HG02678 (cell line): ENCODE measurements around the gene UBAP1.
"Not testable (repeated sequence)": the region's sequence is repeated elsewhere in the genome, so short reads cannot be mapped to it uniquely, and the experiment has no call there.

Experiments
- ATAC-seq: cut with Tn5 transposase; IDR thresholded peaks from one replicate; pipeline ENCODE4 v1.9.1; 2021; ENCODE audit warnings: mild to moderate bottlenecking, moderate library complexity; ENCODE audit not compliant: unreplicated experiment

Gene UBAP1

DNA sequence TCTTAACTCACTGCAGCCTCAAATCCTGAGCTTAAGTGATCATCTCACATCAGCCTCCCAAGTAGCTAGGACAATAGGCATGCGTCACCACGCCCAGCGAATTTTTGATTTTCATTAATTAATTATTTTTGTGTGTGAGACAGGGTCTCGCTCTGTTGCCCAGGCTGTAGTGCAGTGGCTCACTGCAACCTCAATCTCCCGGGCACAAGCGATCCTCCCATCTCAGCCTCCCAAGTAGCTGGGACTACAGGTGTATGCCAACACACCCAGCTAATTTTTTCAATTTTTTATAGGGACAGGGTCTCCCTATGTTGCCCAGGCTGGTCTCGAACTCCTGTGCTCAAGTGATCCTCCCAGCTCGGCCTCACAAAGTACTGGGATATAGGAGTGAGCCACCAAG is 41.4 kb downstream of the UBAP1 start:
- ATAC-seq, result no peak

DNA sequence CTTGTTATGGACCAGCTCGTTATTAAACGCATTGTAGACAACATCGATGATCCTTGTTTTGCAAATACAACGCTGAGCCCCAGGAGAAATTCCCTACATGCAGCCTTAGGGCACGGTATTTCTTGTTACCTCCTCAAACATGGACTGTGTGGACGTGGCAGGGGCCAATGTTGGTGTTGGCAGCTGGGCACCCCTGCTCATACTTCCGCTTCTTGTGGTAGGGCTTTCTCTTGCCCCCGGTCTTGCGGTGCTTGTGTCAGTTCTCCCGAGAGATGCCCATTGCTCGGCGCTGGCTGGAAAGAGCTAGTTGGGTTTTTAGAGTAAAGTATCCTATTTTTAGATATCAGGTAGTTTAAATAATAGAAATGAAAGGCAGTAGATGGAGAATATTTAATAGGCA is 45.5 kb downstream of the UBAP1 start:
- ATAC-seq, result no peak

DNA sequence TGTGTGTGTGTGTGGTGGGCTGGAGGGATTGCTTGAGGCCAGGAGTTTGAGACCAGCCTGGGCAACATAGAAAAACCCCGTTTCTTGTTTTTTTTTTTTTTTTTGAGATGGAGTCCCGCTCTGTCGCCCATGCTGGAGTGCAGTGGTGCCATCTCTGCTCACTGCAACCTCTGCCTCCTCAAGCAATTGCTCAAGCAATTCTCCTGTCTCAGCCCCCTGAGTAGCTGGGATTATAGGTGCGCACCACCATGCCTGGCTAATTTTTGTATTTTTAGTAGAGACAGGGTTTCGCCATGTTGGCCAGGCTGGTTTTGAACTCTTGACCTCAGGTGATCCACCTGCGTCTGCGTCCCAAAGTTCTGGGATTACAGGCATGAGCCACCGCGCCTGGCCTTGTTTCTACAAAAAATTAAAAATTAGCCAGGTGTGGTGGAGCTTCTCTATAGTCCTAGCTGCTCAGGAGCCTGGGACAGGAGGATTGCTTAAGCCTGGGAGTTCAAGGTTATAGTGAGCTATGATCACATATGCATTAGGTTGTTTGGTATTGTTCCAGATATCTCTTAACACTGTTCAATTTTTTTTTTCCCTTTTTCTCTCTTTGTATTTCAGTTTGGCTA is 47.4 kb downstream of the UBAP1 start:
- ATAC-seq, result not testable (repeated sequence)

DNA sequence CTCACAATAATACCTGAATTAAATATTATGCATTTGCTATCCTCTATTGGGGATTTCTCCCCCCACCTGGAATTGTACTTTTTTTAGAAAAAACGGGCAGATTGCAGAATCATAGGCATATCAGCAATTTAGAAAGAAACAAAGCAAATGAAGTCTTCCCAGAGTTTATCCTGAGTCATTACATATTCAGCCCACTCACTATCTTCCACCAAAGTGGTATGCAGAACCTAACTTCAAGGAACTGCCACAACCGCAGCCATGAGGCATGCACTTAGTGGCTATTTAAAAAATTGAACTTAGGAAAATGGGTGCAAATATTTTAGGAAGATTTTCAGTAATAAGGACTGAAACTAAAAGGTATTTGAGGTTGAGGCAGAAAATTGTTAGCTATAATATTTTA is 48.6 kb downstream of the UBAP1 start:
- no peak for ATAC-seq

DNA sequence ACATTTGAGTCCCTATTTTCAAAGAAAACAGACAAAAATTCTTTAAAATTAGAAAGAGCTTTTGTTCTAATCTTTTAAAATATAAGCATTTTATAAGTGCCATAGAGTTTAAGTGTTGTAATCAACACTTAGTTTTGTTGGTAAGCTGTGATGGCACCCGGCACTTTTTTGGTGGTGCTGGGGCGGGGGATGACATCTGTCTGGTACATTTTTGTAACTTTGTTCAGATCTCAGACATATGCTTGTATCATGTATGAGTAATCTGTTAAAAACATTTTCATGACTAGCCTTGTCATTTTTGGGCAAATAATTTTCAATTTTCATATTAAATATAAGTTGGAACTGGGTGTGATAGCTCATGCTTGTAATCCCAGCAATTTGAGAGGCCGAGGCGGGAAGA is 51.7 kb downstream of the UBAP1 start:
- no peak for ATAC-seq

DNA sequence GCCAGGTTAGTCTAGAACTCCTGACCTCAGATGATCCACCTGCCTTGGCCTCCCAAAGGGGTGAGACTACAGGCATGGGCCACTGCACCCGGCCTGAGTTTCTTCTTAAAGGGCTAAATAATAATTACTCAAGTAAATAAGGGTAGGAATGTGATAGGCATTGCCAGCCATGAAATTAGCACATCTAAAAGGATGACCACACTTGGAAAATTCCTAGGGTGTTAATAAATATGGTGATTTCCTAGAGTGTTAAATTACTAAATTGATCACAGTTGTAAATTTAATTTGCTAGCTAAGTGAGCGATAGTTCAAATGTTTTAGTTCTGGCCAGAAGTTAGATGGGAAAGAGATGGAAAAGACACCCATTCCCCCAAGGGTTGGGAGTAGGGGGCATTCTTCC is 53.4 kb downstream of the UBAP1 start:
- ATAC-seq, result no peak

DNA sequence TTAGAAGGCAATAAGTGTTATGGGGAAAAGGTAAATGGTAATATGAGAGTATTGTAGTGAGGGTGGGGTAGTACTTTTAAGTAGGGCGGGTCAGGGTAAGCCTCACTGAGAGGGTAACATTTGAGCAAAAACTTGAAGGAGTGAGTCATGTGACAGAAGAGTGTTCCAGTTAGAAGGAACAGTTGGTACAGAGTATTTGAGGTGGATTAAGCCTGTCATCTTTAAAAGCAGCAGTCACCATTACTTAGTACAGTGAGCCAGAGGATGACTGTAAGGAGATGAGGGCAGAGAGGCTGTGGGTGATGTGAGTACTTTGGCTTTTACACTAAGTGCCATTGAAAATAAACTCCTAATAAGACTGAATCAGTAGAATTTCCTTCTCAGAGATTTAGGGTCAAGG is 54.8 kb downstream of the UBAP1 start:
- ATAC-seq, result no peak

DNA sequence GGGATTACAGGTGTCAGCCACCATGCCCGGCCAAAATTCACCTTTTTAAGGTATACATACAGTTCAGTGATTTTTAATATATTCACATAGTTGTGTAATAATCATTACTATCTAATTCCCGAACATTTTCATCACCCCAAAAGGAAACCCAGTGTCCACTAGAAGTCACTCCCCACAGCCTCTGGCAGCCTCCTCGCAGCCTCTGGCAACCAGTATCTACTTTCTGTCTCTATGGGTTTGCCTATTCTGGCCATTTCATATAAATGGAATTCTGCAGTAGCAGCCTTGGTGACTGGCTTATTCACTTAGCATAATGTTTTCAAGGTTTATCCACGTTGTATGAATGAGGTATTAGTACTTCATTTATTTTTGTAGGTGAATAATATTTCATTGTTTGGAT is 59.0 kb downstream of the UBAP1 start:
- no peak for ATAC-seq

DNA sequence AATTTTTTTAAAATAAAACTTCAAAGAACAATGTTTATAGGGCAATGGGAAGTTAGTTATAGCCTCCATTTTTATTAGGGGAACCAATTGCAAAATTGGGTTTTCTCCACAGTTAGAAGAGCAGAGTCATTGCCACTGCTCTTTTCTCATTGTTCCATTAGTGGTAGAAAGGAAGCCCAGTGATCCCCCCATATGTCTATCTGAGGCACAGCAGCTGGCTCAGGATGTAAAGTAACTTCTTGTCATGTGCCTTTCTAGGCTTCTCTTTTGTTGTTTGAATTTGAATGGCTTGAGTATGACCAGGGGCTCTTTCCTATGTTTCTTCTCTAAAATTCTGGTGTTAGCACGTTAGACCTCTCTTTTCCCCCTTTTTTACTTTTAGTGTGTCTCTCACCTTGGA is 61.2 kb downstream of the UBAP1 start:
- no peak for ATAC-seq

DNA sequence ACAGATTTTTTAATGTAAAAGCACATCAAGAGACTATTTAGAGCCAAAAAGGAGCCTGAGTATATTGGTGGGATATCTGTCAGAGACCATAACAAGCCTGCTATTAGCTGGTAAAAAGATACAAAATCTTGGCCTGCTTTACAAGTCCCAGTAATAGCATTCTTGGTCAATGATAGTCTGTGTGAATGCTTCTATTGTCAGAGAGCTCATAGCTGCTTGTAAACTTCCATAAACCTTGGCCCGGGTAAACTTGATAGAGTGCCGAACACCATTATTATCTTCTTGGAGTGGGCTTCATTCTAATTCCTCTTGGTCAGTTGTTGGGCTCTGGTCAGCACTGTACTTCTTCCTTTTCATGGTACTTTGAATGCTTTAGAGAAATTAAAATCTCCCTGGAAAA is 64.0 kb downstream of the UBAP1 start:
- no peak for ATAC-seq

DNA sequence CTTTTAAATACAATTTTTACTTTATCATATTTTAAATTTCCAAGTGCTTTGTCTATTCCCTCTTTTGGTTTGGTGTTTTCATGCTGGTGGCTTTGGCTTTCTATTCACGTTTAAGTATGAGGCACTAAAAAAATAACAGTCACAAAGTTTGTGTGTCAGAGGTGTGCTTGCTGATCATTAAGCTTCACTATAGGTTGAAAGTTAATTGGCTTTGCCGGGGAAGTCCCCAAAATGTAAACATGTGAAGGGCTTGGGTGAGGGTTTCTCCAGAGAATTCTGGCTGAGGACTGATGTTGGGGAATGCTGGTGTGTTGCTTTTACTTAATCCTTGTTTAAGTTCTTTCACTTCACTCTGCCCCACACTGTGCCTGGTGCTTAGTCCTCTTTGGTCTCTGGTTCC is 66.4 kb downstream of the UBAP1 start:
- not testable (repeated sequence) for ATAC-seq

DNA sequence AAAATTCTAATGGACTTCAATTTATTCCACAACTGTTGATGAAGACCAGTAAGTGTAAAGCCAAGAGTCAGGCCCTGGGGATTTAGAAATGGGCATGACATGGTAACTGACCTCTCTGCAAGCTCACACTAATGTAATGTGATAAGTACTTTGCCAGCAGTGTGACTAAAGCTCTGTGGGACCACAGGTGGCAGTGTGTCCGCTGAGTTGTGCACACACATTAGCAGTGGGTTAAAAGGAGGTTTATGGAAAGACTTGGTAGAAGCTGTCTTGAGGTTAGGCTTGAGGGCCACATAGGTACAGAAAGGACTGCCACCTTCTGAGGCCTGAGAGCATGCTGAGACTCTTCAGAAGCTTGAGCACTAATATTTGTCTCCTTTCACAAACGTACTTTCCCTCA is 67.6 kb downstream of the UBAP1 start:
- no peak for ATAC-seq

DNA sequence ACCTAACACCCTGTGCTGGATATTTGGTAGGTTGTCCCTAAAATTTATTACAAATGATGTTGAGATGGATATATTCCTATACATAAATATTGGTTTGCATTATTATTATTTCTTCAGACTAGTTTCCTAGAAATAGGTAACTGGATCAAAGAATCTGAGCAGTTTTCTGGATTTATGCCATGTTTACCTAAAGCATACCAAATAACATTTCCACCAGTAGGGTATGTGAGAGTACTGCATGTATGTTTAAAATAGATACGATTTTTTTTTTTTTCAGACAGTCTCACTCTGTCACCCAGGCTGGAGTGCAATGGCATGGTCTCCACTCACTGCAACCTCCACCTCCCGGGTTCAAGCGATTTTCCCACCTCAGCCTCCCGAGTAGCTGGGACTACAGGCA is 68.9 kb downstream of the UBAP1 start:
- ATAC-seq, result not testable (repeated sequence)

DNA sequence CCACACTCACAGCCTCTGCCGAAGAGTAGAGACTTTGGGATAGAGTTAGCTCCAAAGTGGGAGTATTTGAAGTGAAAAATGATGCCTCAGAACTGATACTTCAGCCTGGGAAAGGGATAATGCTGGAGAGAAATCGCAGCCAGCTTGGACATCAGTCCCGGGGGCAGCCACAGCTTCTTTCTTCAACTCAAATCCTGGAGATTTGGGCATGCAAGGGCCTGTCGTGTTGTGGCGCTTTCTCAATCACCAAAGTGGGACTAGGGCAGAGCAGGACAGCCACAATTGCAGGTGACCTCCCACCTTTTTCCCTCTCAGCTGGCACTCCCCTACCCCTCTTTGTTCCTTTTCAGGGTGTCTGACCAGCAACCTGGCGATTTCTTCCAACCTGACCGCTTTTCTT is 70.4 kb downstream of the UBAP1 start:
- ATAC-seq, result no peak

DNA sequence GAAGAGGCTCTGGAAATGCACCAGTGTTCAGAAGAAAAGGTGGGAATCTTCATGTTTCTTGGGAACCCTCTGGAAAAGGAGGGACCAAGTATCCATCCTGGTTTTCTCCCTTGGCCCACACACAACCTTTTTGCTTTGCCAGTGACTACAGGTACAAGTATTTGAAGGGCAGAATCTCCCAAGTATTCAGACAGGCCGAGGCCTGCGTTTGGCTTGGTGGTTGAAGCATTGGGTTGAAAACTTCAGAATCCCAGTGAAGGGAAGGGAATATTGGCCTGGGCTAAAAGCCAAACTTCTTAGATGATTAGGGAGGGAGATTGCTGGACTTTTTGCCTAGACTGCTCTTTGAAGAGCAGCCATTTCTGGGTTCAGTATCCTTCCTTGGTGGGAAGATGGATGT is 71.9 kb downstream of the UBAP1 start:
- no peak for ATAC-seq

DNA sequence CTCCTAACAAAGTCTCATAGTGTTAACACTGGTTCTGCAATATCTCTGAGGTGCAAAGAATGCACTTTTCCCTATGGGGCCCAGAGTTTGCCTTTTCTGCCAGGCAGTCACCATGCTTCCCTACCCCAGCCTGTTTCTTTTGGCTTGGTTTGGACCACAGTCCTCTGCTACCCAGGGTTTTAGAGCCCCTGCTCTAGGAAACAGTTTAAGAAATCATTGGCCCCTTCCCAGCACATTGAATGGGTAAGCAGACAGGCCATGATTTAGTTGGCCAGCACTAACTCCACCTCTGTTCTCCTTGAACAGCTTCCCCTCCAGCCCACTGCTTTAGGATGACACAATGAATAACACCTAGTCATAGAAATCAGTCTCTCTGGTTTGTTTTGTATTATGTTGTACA is 73.2 kb downstream of the UBAP1 start:
- ATAC-seq, result no peak

DNA sequence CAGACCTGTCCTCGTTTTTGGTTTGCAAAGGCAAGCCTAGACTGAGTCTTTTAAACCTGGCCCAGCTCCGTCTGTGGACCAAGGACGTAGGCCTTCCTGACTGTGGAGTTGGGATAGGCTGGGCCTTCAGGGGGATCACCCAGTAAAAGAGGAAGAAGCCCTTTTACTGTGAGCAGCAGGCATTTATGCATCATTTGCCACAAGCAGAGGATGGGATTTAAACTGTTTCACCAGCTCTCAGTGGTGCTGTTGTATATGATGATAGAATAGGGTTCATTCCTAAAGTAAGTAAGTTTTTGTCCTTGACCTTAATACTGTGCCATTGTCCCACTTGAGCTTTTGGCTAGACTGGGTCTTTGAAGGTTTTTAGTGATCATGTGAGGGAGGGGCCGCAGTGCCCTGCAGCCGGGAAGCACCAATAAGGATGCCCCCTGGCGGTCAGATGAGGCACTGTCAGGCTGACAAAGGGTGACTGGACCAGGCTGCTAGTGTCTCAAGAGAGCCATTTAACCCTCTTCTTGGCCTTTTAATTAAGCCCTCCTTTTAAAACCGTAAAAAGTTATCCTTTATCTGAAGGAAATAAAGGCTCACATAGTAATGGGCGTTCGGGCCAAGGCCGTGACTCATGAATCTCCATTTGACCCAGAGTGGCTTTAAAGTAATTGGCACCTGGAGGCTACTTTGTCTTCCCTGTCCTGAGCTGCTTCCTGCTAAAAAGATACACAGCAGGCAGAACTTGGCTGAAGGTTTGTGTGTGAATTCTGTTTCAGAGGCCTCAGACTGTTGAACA is 74.0 kb downstream of the UBAP1 start:
- ATAC-seq, result peak; percentile 57

DNA sequence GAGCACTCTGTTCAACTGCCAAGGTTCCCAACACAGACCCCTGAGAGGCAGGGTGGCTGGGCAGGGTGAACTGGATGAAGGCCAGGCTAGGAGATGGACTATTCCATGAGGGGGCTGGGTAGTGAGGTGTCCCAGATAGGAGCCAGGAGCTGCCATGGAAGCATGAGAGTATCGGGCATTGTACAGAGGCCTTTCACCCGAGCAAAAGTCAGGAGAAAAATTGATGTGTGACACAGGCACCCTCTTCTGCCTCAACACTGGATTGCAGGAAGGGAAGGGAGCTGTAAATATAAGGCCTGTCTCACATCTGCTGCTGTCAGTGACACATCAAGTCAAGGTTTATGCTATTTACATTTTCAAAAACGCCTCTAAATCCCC is 74.6 kb downstream of the UBAP1 start:
- no peak for ATAC-seq

DNA sequence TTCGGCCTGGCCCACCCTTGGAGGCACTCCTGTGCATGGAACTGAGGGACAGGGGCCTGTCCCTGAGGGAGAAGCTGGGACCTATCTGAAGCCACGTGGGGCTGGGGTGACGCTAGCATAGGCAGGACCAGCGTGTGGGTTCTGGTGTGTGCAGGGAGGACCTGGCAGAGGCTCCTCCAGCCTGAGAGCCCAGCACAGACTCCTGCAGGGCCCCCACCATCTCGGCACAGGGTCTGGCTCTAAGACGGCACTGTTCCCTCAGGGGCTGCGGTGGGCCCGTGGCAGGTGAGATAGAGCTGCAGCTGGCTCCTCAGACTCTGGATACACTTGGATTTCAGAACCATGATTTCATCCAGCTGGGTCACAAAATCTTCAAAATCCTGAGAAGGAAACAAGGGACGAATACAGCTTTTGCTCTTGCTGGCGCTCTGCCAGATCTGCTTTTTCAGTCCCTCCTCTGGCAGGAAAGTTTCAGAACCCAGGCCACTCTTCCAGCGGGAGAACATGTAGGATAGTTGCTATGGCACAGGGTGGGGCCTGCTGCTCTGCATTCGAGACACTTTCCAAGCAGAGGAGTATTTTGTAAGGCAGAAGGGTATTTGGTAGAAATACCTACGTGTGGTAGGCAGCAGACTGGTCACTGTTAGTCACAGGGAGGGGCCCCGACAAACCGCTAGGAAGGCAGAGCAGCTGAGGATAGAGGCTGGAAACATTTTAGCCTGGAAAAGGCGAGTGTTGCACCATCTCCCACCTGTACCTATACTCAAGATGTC is 75.5 kb downstream of the UBAP1 start:
- no peak for ATAC-seq

DNA sequence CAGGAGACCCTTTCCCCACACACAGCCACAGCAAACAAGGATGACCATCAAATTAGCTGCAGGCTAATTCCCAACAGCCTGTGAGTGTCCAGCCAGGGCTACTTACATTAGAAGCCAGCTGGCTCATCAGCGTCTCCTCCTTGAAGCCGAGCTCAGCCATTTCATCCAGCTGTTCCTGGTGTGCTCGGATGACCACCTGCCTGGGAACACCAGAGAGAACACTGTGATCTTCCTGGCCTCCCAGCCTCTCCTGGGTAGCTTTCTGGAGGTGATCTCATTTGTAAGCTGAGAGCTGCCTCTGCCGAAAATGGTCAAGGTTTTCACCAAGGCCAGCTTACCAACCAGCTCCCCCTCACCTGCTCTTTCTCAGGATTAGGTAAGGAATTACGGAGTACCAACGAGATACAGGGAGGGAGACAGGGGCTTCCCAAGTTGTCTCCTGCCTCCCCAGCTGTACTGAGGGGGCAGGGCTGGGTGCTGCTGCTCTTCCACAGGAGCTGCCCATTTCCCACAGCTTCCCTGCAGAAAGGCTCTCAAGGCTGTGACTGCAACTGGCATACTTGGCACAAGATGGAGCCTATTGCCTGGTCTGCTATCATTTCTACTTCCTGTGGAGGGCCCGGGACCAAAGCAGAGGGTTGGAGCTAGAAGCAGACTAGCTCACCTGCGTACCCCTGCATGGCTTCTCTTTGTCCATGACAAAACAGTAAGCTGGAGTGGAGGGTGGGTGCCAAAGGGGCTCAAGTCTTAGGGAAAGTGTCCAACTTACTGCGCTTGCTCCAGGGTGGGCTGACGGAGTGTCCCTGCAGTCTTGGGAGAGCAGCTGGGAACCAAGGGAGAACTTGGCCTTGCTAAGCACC is 76.4 kb downstream of the UBAP1 start:
- ATAC-seq, result no peak

DNA sequence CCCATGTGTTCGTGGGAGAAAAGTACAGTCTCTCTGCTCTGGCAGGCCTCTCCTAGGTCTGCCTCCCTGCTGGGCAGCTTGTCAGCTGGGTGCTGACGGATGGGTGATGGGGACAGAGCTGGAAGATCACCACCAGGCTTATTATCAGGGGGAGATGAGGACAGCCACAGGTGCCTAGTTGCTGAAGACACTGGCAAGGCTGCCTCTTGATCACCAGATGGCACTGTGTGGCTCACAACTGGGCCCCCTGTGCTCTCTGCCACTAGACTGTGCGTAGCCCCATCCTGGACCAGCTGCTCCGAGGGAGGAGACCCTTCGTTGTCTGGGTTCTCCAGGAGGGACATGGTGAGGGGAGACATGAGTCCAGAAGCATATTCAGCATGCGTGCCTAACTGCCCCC is 77.3 kb downstream of the UBAP1 start:
- no peak for ATAC-seq
